GM10266 (cell line): ENCODE results near the gene ACTL6A.
A peak's percentile ranks its signal among the peaks of the same experiment; 100 is the strongest.

ENCODE experiments used
- DNase-seq: peaks from one replicate; pipeline ENCODE4 v3.0.0; 2012; ENCODE audit errors: extremely low spot score
- TF ChIP-seq, protein P1 (sequence below): IDR thresholded peaks from 2 replicates; pipeline ENCODE4 v1.5.1; 2012; ENCODE audit warnings: mild to moderate bottlenecking, low read depth; ENCODE audit not compliant: control insufficient read depth, insufficient read depth; ENCODE audit errors: missing control alignments

The ACTL6A gene

GRCh38 chr3:179608931-179609720 lies 46.4 kb downstream of the ACTL6A start:
- peak; percentile 59 for DNase-seq
- TF ChIP-seq, protein P1, sequence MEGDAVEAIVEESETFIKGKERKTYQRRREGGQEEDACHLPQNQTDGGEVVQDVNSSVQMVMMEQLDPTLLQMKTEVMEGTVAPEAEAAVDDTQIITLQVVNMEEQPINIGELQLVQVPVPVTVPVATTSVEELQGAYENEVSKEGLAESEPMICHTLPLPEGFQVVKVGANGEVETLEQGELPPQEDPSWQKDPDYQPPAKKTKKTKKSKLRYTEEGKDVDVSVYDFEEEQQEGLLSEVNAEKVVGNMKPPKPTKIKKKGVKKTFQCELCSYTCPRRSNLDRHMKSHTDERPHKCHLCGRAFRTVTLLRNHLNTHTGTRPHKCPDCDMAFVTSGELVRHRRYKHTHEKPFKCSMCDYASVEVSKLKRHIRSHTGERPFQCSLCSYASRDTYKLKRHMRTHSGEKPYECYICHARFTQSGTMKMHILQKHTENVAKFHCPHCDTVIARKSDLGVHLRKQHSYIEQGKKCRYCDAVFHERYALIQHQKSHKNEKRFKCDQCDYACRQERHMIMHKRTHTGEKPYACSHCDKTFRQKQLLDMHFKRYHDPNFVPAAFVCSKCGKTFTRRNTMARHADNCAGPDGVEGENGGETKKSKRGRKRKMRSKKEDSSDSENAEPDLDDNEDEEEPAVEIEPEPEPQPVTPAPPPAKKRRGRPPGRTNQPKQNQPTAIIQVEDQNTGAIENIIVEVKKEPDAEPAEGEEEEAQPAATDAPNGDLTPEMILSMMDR = no peak

- TF ChIP-seq, protein P1 = no peak
Observed at GRCh38 chr3:179610066-179610465, 47.3 kb downstream of the ACTL6A start.

DNA sequence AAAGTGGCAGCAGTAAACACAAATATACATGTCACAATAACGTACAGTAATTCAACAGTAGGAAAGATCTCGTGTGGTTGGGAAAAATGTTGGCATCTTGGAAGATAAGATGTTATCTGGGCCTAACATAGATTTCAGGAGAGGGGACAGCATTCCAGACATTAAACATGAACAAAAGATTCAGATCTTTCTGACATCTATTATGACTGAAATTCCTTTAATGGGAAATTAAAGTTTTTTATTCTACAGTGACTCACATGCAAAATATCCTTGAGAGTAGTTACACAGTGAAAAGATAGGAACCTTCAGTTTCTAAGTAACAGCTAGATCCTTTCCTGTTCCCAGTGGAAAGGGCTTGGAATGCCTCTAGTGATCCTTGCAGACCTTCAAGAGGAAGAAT lies 51.1 kb downstream of the ACTL6A start:
- TF ChIP-seq, protein P1 = no peak
- DNase-seq = no peak

More at GRCh38 chr3:179610066-179610465, 47.3 kb downstream of the ACTL6A start:
- DNase-seq = no peak

GRCh38 chr3:179615458-179616173 lies 52.9 kb downstream of the ACTL6A start:
- DNase-seq = no peak
- TF ChIP-seq, protein P1 = no peak

DNA sequence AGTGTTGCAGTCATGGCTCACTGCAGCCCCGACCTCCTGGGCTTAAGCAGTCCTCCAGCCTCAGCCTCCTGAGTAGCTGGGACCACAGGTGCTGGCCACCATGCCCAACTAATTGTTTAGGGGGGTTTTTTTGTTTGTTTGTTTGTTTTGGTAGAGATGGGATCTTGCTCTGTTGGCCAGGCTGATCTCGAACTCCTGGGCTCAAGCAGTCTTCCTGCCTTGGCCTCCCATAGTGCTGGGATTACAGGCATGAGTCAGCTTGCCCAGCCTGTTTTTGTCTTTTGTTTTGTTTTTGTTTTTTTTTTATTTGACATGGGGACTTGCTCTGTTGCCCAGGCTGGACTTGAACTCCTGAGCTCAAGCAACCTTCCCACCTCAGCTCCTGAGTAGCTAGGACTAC lies 59.3 kb downstream of the ACTL6A start:
- no peak for DNase-seq
- TF ChIP-seq, protein P1 = no peak

- TF ChIP-seq, protein P1 = no peak
- DNase-seq = no peak
Observed at GRCh38 chr3:179624451-179624850, 61.7 kb downstream of the ACTL6A start.

DNA sequence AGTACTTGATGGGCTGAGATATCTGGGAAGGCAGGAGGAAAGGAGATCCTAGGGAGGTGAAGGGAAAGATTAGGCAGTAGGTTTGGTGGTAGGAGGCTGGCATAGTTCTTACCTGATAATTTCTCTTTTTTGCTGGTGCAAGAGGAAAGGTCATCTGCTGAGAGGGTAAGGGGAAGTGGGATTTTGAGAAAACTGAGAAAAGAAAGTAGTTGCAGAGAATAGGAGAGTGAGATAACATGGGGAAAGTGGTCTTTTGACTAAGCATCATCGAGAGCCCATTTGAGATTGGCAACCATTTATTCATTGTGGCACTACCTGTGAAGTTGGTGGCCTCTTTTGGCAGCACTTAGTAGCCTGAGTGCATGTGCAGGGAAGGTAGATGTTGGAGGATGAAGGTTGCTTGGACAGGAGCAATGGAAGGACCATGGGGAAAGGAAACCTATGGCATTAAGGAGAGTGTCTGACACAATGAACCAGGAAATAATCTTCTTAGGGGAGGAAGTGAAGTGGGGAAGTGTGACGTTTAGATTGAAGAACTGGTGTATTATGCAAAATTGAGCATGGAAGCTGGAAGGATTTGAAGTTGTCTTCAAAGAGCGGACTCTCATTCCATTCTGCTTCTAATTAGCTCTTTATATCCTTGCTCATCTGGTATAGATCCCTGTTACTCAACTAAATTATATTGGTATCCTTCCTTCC lies 68.2 kb downstream of the ACTL6A start:
- TF ChIP-seq, protein P1 = no peak

More for the DNA sequence above, 68.2 kb downstream of the ACTL6A start:
- no peak for DNase-seq
